ENCODE data around the gene PRSS38.

The PRSS38 gene

GRCh38 chr1:227883073-227883520 is 67.6 kb downstream of the PRSS38 start:
- H3K4me3 ChIP-seq (ENCODE audit: low read depth, low read length) = no peak overlapping the region
- no peak for TF ChIP-seq CTCF (IDR thresholded peaks at IDR 0.05; ENCODE audit: borderline replicate concordance, insufficient read depth, low read depth, low read length)

- no peak overlapping the region for H3K4me3 ChIP-seq (ENCODE audit: low read depth, low read length)
- TF ChIP-seq CTCF (IDR thresholded peaks at IDR 0.05; ENCODE audit: borderline replicate concordance, insufficient read depth, low read depth, low read length) = no peak
These were observed 68.3 kb downstream of the PRSS38 start for GRCh38 chr1:227883641-227884301.

- TF ChIP-seq CTCF (IDR thresholded peaks at IDR 0.05; ENCODE audit: borderline replicate concordance, insufficient read depth, low read depth, low read length) = no peak
- no peak overlapping the region for H3K4me3 ChIP-seq (ENCODE audit: low read depth, low read length)
These were observed 69.1 kb downstream of the PRSS38 start for GRCh38 chr1:227884370-227885134.

GRCh38 chr1:227885135-227885647 is 69.7 kb downstream of the PRSS38 start:
- no peak overlapping the region for H3K4me3 ChIP-seq (ENCODE audit: low read depth, low read length)
- TF ChIP-seq CTCF (IDR thresholded peaks at IDR 0.05; ENCODE audit: borderline replicate concordance, insufficient read depth, low read depth, low read length) = no peak

- no peak overlapping the region for H3K4me3 ChIP-seq (ENCODE audit: low read depth, low read length)
- TF ChIP-seq CTCF (IDR thresholded peaks at IDR 0.05; ENCODE audit: borderline replicate concordance, insufficient read depth, low read depth, low read length) = no peak
These were observed 70.4 kb downstream of the PRSS38 start for GRCh38 chr1:227885648-227886502.

GRCh38 chr1:227886503-227886961 is 71.1 kb downstream of the PRSS38 start:
- TF ChIP-seq CTCF (IDR thresholded peaks at IDR 0.05; ENCODE audit: borderline replicate concordance, insufficient read depth, low read depth, low read length) = no peak
- H3K4me3 ChIP-seq (ENCODE audit: low read depth, low read length) = no peak overlapping the region

Measured in GM12875 (cell line).